NCI-H1436 (cell line): ENCODE measurements around the gene PRRG2.

Source experiments
- DNase-seq: peaks from one replicate; lab custom pipeline; 2025; lab: John Stamatoyannopoulos, UW

Gene PRRG2

GRCh38 chr19:49640113-49640898, 59.2 kb downstream of the PRRG2 start, which contains the start of gene RRAS:
Gene RRAS, minus strand, starts transcription at chr19:49640143. Its CDS starts 45 bp downstream, at chr19:49640098.
- peak; percentile 100 for DNase-seq
